Liver (tissue), 3 donors: ENCODE data around the gene ANKRD53.

Experiments used
- EGR1 ChIP-seq, 2 donors: IDR thresholded peaks; 2 replicates each; pipeline ENCODE4 v1.6.1; 2016 to 2018; ENCODE audit warnings: antibody characterized with exemption in 2 of 2, low read depth in 2 of 2
- TF ChIP-seq, protein P1 (sequence below): fragments of 150-350 bp; IDR thresholded peaks from 2 replicates; pipeline ENCODE4 v1.5.1; 2017; ENCODE audit warnings: improper control_type of control experiment, low read depth, low read length; ENCODE audit not compliant: missing input control
- TF ChIP-seq, protein P2 (sequence below): IDR thresholded peaks from 2 replicates; pipeline ENCODE4 v1.6.1; 2016; ENCODE audit warnings: antibody characterized with exemption, mild to moderate bottlenecking
- donor health status: healthy.
- donor health status: healthy.

DNA sequence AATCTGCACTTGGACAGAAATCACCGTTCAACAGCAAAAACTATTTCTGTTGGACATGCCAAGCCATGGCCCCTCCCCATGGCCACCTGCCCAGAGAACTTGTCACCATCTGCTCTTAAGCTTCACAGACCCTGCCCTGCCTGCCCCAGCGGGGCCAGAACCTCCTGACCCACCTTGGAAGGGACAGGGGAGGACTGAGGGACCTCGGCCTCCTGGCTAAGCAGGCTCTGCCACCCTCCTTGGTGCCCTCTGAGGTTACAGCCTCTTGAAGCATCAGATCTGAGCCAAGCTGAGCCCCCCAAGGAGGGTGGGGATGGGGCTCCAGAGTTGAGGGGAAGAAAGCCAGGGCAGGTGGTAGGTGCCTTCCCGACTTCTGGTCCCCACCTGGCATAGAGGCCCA lies 9.7 kb downstream of the ANKRD53 start:
- no peak for TF ChIP-seq EGR1 (IDR thresholded peaks at IDR 0.05; ENCODE audit: low read depth in 2 of 2)
- TF ChIP-seq, protein P1, sequence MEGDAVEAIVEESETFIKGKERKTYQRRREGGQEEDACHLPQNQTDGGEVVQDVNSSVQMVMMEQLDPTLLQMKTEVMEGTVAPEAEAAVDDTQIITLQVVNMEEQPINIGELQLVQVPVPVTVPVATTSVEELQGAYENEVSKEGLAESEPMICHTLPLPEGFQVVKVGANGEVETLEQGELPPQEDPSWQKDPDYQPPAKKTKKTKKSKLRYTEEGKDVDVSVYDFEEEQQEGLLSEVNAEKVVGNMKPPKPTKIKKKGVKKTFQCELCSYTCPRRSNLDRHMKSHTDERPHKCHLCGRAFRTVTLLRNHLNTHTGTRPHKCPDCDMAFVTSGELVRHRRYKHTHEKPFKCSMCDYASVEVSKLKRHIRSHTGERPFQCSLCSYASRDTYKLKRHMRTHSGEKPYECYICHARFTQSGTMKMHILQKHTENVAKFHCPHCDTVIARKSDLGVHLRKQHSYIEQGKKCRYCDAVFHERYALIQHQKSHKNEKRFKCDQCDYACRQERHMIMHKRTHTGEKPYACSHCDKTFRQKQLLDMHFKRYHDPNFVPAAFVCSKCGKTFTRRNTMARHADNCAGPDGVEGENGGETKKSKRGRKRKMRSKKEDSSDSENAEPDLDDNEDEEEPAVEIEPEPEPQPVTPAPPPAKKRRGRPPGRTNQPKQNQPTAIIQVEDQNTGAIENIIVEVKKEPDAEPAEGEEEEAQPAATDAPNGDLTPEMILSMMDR, result no peak
- TF ChIP-seq, protein P2, sequence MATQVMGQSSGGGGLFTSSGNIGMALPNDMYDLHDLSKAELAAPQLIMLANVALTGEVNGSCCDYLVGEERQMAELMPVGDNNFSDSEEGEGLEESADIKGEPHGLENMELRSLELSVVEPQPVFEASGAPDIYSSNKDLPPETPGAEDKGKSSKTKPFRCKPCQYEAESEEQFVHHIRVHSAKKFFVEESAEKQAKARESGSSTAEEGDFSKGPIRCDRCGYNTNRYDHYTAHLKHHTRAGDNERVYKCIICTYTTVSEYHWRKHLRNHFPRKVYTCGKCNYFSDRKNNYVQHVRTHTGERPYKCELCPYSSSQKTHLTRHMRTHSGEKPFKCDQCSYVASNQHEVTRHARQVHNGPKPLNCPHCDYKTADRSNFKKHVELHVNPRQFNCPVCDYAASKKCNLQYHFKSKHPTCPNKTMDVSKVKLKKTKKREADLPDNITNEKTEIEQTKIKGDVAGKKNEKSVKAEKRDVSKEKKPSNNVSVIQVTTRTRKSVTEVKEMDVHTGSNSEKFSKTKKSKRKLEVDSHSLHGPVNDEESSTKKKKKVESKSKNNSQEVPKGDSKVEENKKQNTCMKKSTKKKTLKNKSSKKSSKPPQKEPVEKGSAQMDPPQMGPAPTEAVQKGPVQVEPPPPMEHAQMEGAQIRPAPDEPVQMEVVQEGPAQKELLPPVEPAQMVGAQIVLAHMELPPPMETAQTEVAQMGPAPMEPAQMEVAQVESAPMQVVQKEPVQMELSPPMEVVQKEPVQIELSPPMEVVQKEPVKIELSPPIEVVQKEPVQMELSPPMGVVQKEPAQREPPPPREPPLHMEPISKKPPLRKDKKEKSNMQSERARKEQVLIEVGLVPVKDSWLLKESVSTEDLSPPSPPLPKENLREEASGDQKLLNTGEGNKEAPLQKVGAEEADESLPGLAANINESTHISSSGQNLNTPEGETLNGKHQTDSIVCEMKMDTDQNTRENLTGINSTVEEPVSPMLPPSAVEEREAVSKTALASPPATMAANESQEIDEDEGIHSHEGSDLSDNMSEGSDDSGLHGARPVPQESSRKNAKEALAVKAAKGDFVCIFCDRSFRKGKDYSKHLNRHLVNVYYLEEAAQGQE, result no peak
